Fibroblast of pulmonary artery (primary cell): ENCODE measurements around the gene REV1.

ENCODE experiments used
- DNase-seq: peaks from one replicate; pipeline ENCODE4 v3.0.0-alpha.2; 2010; ENCODE audit warnings: low read depth
- H3K4me3 ChIP-seq: replicated peaks from 2 replicates; pipeline ENCODE4 v1.5.1; 2011; ENCODE audit warnings: low read depth, mild to moderate bottlenecking, control low read depth, low read length, moderate library complexity
- TF ChIP-seq, protein P1 (sequence below): IDR thresholded peaks from 2 replicates; pipeline ENCODE4 v1.5.1; 2011; ENCODE audit warnings: mild to moderate bottlenecking, control low read depth, low read length, inconsistent platforms; ENCODE audit errors: missing control alignments

The REV1 gene

DNA sequence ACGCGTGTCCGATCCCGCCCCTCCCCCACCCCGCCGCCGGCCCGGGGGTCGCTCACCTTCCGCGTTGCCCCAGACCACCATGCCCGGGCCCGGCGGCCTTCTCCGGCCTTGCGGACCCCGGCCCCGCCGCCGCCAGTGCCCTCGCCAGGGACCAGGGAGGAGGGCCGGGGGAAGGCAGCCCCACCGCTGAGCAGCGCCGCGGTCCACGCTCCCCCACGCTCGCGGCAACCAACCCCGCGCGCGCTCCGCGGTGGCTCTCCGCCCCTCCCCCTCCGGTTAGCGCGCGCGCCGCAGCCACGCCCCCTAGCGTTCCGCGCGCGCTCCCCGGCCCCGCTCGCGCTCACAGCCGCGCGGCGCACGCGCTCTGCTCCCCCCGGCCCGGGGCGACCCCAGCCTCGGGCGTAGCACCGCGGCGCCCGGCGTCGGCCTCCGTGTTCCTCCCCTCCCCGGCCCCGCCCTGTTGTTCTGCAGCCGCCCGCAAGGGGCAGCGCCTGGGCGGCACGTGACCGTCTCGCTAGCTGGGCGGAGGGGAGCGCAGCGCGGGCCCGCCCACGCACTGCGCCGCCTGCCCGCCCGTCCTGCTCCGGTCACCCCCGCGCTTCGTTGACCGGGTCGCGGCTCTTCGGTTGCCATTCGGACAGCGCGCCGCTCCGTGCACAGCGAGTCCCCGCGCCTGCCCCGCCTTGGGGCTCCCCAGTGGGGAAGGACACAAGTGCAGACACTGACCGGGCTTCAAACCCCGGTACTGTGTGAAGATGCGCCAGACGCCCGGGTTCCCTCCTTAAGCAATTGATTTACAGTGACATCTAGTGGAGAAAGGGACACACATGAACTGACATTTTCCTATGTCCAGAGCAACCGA, at the start of gene REV1:
Gene REV1 (minus strand): TSS at position 257 of the 862 bp plus-strand sequence. CDS start 25,042 bp downstream, outside the sequence.
- peak; percentile 96 for DNase-seq

DNA sequence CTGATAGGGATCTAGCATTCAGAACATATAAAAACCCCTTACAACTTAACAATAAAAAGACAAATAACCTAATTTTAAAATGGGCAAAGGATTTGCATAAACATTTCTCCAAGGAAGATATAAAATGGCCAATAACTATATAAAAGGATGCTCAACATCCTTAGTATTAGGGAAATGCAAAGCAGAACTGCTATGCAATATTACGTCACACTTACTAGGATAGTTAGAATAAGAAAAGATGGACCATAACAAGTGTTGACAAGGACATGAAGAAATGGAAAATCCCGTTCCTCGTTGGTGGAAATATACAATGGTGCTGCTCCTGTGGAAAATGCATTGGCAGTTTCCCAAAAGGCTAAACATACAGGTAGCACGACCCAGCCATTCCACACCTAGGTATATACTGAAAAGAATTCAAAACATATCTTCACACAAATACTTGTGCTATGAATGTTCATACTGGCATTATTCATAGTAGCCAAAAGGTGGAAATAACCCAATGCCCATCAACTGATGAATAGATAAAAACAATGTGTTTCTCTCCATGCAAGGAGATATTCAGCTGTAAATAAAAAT, 48.2 kb upstream of the REV1 start:
- DNase-seq, result no peak
- no peak overlapping the region for H3K4me3 ChIP-seq
- TF ChIP-seq, protein P1, sequence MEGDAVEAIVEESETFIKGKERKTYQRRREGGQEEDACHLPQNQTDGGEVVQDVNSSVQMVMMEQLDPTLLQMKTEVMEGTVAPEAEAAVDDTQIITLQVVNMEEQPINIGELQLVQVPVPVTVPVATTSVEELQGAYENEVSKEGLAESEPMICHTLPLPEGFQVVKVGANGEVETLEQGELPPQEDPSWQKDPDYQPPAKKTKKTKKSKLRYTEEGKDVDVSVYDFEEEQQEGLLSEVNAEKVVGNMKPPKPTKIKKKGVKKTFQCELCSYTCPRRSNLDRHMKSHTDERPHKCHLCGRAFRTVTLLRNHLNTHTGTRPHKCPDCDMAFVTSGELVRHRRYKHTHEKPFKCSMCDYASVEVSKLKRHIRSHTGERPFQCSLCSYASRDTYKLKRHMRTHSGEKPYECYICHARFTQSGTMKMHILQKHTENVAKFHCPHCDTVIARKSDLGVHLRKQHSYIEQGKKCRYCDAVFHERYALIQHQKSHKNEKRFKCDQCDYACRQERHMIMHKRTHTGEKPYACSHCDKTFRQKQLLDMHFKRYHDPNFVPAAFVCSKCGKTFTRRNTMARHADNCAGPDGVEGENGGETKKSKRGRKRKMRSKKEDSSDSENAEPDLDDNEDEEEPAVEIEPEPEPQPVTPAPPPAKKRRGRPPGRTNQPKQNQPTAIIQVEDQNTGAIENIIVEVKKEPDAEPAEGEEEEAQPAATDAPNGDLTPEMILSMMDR, result no peak

More for the DNA sequence above, at the start of gene REV1:
- TF ChIP-seq, protein P1, result peak; percentile 69
- peak within 1 kb of the TSS; percentile 83 for H3K4me3 ChIP-seq

DNA sequence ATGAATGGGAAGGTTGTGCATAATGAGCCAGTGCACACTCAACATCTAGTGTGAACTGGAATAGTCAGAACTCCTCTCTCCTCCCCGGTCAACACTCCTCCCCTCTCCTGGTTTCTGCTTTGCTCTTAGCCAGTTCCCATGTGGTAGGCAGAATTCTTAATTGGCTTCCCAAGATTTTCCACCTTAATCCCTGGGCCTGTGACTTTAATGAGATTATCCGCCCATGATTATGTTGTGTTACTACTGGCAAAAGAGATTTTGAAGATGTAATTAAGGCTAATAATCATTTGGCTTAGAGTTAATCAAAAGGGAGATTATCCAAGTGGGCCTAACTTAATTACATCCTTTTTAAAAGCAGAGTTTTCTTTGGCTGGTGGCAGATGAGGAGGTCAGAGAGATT, 34.2 kb upstream of the REV1 start:
- no peak for DNase-seq
- TF ChIP-seq, protein P1, result no peak
- H3K4me3 ChIP-seq, result no peak overlapping the region

DNA sequence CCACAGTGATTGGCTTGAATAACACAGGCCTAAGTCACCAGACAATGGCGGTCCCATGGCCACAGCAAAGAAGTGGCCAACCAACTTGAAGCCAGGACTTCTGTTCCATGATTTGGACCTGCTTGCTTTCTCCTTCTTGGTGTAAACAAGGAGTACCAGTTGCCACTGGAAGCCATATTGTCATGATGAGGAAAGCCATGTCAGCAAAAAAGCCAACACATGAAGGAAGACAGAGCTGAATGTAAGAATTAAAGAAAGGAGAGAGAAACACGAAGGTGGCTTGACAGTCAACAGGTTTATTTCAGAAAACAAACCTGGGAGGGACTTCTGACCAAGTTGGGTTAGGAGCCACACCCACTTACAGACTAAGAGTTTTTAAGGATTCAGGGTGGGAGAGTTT, 32.3 kb upstream of the REV1 start:
- H3K4me3 ChIP-seq, result no peak overlapping the region
- DNase-seq, result no peak
- TF ChIP-seq, protein P1, result no peak

DNA sequence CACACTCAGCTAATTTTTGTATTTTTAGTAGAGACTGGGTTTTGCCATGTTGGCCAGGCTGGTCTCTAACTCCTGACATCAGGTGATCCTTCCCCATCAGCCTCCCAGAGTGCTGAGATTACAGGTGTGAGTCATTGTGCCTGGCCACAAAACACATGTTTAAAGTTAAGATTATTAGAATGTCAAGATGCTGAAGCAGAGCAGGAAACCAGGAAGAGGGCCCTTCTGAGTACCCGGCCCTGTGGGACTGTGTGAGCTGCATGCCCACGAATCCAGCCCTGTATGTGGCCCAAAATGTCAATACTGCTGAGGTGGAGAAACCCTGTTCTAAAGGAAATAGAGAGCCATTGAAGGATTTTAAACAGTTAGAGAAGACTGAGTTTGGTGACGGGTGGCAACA, 31.0 kb upstream of the REV1 start:
- no peak for DNase-seq
- TF ChIP-seq, protein P1, result no peak
- H3K4me3 ChIP-seq, result no peak overlapping the region

DNA sequence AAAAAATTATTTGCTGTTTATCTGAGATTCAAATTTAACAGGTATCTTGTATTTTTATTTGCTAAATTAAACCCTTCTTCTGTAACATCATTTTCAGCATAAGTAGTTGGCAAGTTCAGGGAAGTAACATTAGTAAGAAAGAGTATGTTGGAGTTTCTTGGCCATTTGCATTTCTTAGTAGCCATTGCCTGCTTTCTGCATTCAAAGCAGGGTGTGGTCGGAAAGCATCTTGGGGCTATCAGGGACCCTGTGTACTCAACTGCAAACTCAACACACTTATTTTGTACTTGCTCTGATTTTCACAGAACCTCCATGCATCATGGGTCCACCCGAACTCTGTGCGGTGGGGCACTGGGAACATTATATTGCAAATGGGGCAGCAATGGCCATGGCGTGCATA, 30.4 kb upstream of the REV1 start:
- TF ChIP-seq, protein P1, result no peak

More for the DNA sequence above, 30.4 kb upstream of the REV1 start:
- H3K4me3 ChIP-seq, result no peak overlapping the region
- no peak for DNase-seq
